Gastroesophageal sphincter (tissue), 4 donors: ENCODE results near the gene DIRAS1. TPM values are rescaled to one million over a fixed set of nuclear protein-coding genes. Genes with fewer than 3 reads are reported as not detected.

Experiments
- ATAC-seq: fragments of 150-250 bp; one replicate; pipeline ENCODE4 v1.9.1; 2016; ENCODE audit warnings: mild to moderate bottlenecking, moderate library complexity
- H3K27ac ChIP-seq, 4 donors: fragments of 200-600 bp; sonication (generic) in 3 of 4; 1 replicate in 3 of 4; 2 replicates in 1 of 4; pipeline ENCODE4 v1.5.1; 2016 to 2019
- H3K27me3 ChIP-seq: fragments of 200-600 bp; sonication (generic); one replicate; pipeline ENCODE4 v1.5.1; 2019
- H3K36me3 ChIP-seq, 2 donors: fragments of 200-600 bp; sonication (generic); one replicate each; pipeline ENCODE4 v1.5.1; 2019; ENCODE audit warnings: control low read depth in 1 of 2
- H3K4me1 ChIP-seq, 3 donors: fragments of 200-600 bp; sonication (generic); 1 replicate in 2 of 3; 2 replicates in 1 of 3; pipeline ENCODE4 v1.5.1; 2016 to 2019; ENCODE audit warnings: control low read depth in 2 of 3
- H3K4me3 ChIP-seq, 2 donors: fragments of 200-600 bp; sonication (generic); one replicate each; pipeline ENCODE4 v1.5.1; 2019; ENCODE audit warnings: mild to moderate bottlenecking in 1 of 2, moderate library complexity in 1 of 2
- H3K9me3 ChIP-seq, 3 donors: fragments of 200-600 bp; sonication (generic); one replicate each; pipeline ENCODE4 v1.5.1; 2017 to 2019; ENCODE audit warnings: control low read depth in 2 of 3
- EP300 ChIP-seq: sonication (generic); formaldehyde crosslinking; IDR thresholded peaks from one replicate; pipeline ENCODE4 v1.6.1; 2017; ENCODE audit warnings: antibody characterized with exemption, mild to moderate bottlenecking
- POLR2A ChIP-seq, 2 donors: fragments of 450-650 bp; IDR thresholded peaks; one replicate each; pipeline ENCODE4 v1.6.1; 2017; ENCODE audit warnings: antibody characterized with exemption in 2 of 2, mild to moderate bottlenecking in 2 of 2, moderate library complexity in 1 of 2
- POLR2AphosphoS5 ChIP-seq: sonication (generic); formaldehyde crosslinking; IDR thresholded peaks from one replicate; pipeline ENCODE4 v1.6.1; 2017; ENCODE audit warnings: antibody characterized with exemption
- WGBS, 2 donors: methylation state at CpG; one replicate each; pipeline ENCODE4 v1.1.5; 2018; ENCODE audit warnings: low coverage in 1 of 2; 5-methylcytosine and 5-hydroxymethylcytosine counted together
- total RNA-seq, 4 donors: library from RNA; depleted of rRNA; stranded (reverse); fragments of >200 nt; gene quantifications; one replicate each; pipeline ENCODE4 v1.1.0, GENCODE V29; 2016
- TF ChIP-seq, protein P1 (sequence below), 4 experiments: fragments of 200-600 bp in 2 of 4; fragments of 450-650 bp in 2 of 4; sonication (generic) in 1 of 4; IDR thresholded peaks; one replicate each; pipeline ENCODE4 v1.5.1; 2017 to 2019; ENCODE audit warnings: antibody characterized with exemption in 4 of 4, mild to moderate bottlenecking in 2 of 4, moderate library complexity in 2 of 4

Gene DIRAS1
- total RNA-seq, 4 donors from 2014 or later, result 4.7 to 25.8 (median 11.7) TPM

DNA sequence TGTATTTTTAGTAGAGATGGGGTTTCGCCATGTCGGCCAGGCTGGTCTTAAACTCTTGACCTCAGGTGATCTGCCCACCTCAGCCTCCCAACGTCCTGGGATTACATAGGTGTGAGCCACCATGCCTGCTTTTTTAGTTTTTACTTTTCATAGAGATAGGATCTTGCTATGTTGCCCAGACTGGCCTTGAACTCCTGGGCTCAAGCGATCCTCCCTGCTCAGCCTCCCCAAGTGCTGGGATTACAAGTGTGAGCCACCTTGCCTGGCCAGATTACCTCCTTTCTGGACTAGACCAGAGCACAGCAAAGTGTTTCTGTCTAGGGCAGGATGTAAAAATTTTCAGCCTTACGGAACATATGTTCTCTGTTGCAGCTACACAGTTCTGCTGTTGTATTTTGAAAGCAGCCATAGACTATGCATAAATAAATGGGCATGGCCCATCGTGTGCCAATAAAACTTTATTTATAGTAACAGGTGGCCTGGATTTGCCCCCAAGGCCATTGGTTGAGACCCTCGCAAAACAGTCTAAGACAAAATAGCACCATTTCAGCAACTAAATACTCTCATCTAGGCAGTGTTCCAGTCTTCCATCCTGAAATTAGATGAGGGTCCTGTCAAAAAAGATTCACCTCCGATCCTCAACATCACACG is 54.7 kb downstream of the DIRAS1 start:
- ATAC-seq, result no peak
- TF ChIP-seq, protein P1, sequence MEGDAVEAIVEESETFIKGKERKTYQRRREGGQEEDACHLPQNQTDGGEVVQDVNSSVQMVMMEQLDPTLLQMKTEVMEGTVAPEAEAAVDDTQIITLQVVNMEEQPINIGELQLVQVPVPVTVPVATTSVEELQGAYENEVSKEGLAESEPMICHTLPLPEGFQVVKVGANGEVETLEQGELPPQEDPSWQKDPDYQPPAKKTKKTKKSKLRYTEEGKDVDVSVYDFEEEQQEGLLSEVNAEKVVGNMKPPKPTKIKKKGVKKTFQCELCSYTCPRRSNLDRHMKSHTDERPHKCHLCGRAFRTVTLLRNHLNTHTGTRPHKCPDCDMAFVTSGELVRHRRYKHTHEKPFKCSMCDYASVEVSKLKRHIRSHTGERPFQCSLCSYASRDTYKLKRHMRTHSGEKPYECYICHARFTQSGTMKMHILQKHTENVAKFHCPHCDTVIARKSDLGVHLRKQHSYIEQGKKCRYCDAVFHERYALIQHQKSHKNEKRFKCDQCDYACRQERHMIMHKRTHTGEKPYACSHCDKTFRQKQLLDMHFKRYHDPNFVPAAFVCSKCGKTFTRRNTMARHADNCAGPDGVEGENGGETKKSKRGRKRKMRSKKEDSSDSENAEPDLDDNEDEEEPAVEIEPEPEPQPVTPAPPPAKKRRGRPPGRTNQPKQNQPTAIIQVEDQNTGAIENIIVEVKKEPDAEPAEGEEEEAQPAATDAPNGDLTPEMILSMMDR (IDR thresholded peaks at IDR 0.05), result no peak
- TF ChIP-seq POLR2A (IDR thresholded peaks at IDR 0.05), result no peak
- no peak for TF ChIP-seq EP300
- no peak for TF ChIP-seq POLR2AphosphoS5

GRCh38 chr19:2665103-2665502 is 56.1 kb downstream of the DIRAS1 start:
- TF ChIP-seq, protein P1 (IDR thresholded peaks at IDR 0.05), result no peak
- TF ChIP-seq POLR2AphosphoS5 (no peak), POLR2A (IDR thresholded peaks at IDR 0.05) (no peak), EP300 (no peak)
- Histone ChIP-seq H3K4me3 (no peak overlapping the region), H3K4me1 (no peaks in the 10 kb centered on the region), H3K27ac (no peak overlapping the region), H3K36me3 (no peaks in the 10 kb centered on the region), H3K27me3 (no peaks in the 10 kb centered on the region), H3K9me3 (no peaks in the 10 kb centered on the region)
- ATAC-seq, result no peak
- WGBS, 2 donors, result 98 to 100% methylated on average over 1 to 4 of the region's 11 CpGs

More for the DNA sequence above, 54.7 kb downstream of the DIRAS1 start:
- no peaks in the 10 kb centered on the region for H3K9me3 ChIP-seq
- no peaks in the 10 kb centered on the region for H3K36me3 ChIP-seq
- H3K4me3 ChIP-seq, result no peak overlapping the region
- H3K27me3 ChIP-seq, result no peaks in the 10 kb centered on the region
- 91 to 100% methylated on average over 1 to 7 of the region's 9 CpGs for WGBS, 2 donors
- no peaks in the 10 kb centered on the region for H3K4me1 ChIP-seq
- H3K27ac ChIP-seq, result no peak overlapping the region

Other genes with a start within 250 kb of the DIRAS1 start
- 100 to 1,000 TPM in 1 of 4 donors, 10 to 100 TPM in 3; 69.9 to 374 (median 88.7) TPM for gene GADD45B, start 245.2 kb downstream of the DIRAS1 start, total RNA-seq
- gene GNG7, start 18.7 kb downstream of the DIRAS1 start, total RNA-seq, result 10 to 100 TPM in 2 of 4 donors, 1 to 10 TPM in 2; 4.7 to 15.6 (median 9.2) TPM
- 10 to 100 TPM; 26.3 to 42.7 (median 30.7) TPM for gene SLC39A3, start 18.6 kb upstream of the DIRAS1 start, total RNA-seq
- 10 to 100 TPM; 45.3 to 65.5 (median 47.2) TPM for gene SGTA, start 61.9 kb upstream of the DIRAS1 start, total RNA-seq
- 10 to 100 TPM; 26.9 to 58.4 (median 38.7) TPM for gene THOP1, start 64.1 kb upstream of the DIRAS1 start, total RNA-seq
- gene ZNF554, start 98.5 kb upstream of the DIRAS1 start, total RNA-seq, result 1 to 10 TPM; 3.5 to 7.8 (median 5.5) TPM
- gene ZNF555, start 120.1 kb upstream of the DIRAS1 start, total RNA-seq, result 10 to 100 TPM in 1 of 4 donors, 1 to 10 TPM in 3; 4.2 to 10.9 (median 7.6) TPM
- gene ZNF556, start 146.0 kb upstream of the DIRAS1 start, total RNA-seq, result under 1 TPM in 3 of 4 donors, not detected in 1; 0.27 to 0.47 (median 0.27) TPM
- 1 to 10 TPM; 1.3 to 3.8 (median 2.8) TPM for gene ZNF57, start 179.6 kb upstream of the DIRAS1 start, total RNA-seq
- gene ZNF77, start 223.6 kb upstream of the DIRAS1 start, total RNA-seq, result 1 to 10 TPM; 2.2 to 6.8 (median 3.4) TPM